ENCODE data around the gene ZC3H4.
"Not testable (repeated sequence)": the region's sequence is repeated elsewhere in the genome, so short reads cannot be mapped to it uniquely, and the experiment has no call there.

ZC3H4 gene

DNA sequence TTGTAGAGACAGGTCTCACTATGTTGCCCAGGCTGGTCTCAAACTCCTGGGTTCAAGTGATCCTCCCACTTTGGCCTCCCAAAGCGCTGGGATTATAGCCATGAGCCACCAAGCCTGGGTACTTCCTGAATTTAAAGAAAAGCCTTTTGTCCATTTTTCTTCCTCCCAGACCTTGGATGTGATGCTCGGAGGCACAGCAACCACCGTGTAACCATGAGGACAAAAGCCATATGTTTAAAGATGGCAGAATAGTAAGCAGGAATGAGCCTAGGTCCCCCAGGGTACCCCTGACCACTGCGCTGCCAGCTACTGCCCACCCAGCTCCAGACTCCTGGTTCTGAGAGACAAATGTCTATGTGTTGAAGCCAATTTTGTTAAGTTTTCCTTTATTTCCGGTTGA lies 31.1 kb downstream of the ZC3H4 start:
- TF ChIP-seq, protein P1, sequence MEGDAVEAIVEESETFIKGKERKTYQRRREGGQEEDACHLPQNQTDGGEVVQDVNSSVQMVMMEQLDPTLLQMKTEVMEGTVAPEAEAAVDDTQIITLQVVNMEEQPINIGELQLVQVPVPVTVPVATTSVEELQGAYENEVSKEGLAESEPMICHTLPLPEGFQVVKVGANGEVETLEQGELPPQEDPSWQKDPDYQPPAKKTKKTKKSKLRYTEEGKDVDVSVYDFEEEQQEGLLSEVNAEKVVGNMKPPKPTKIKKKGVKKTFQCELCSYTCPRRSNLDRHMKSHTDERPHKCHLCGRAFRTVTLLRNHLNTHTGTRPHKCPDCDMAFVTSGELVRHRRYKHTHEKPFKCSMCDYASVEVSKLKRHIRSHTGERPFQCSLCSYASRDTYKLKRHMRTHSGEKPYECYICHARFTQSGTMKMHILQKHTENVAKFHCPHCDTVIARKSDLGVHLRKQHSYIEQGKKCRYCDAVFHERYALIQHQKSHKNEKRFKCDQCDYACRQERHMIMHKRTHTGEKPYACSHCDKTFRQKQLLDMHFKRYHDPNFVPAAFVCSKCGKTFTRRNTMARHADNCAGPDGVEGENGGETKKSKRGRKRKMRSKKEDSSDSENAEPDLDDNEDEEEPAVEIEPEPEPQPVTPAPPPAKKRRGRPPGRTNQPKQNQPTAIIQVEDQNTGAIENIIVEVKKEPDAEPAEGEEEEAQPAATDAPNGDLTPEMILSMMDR (conservative IDR thresholded peaks at IDR 0.05; ENCODE audit: low read depth, low read length), result no peak
- no peak overlapping the region for H3K4me3 ChIP-seq (ENCODE audit: low read length)
- no peak for DNase-seq (ENCODE audit: low read depth)

- DNase-seq (ENCODE audit: low read depth), result no peak
- TF ChIP-seq, protein P1 (conservative IDR thresholded peaks at IDR 0.05; ENCODE audit: low read depth, low read length), result no peak
- H3K4me3 ChIP-seq (ENCODE audit: low read length), result no peak overlapping the region
Observed at GRCh38 chr19:47081095-47081494, 32.5 kb downstream of the ZC3H4 start.

DNA sequence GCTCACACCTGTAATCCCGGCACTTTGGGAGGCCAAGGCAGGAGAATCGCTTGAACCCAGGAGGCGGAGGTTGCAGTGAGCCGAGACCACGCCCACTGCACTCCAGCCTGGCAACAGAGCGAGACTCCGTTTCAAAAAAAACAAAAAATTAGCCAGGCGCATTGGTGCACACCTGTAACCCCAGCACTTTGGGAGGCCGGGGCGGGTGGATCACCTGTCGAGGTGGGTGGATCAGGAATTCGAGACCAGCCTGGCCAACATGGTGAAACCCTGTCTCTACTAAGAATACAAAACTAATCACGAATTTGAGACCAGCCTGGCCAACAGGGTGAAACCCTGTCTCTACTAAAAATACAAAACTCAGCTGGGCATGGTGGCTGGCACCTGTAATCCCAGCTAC lies 35.2 kb downstream of the ZC3H4 start:
- not testable (repeated sequence) for H3K4me3 ChIP-seq (ENCODE audit: low read length); DNase-seq (ENCODE audit: low read depth)

GRCh38 chr19:47075941-47076340 lies 37.6 kb downstream of the ZC3H4 start:
- H3K4me3 ChIP-seq (ENCODE audit: low read length), result no peak overlapping the region
- TF ChIP-seq, protein P1 (conservative IDR thresholded peaks at IDR 0.05; ENCODE audit: low read depth, low read length), result no peak
- no peak for DNase-seq (ENCODE audit: low read depth)

- DNase-seq (ENCODE audit: low read depth), result no peak
- no peak overlapping the region for H3K4me3 ChIP-seq (ENCODE audit: low read length)
- TF ChIP-seq, protein P1 (conservative IDR thresholded peaks at IDR 0.05; ENCODE audit: low read depth, low read length), result no peak
Observed at GRCh38 chr19:47075179-47075810, 38.3 kb downstream of the ZC3H4 start.

- no peak for DNase-seq (ENCODE audit: low read depth)
- TF ChIP-seq, protein P1 (conservative IDR thresholded peaks at IDR 0.05; ENCODE audit: low read depth, low read length), result no peak
- H3K4me3 ChIP-seq (ENCODE audit: low read length), result no peak overlapping the region
Observed at GRCh38 chr19:47074621-47075020, 39.0 kb downstream of the ZC3H4 start.

GRCh38 chr19:47073574-47073973 lies 40.0 kb downstream of the ZC3H4 start:
- no peak overlapping the region for H3K4me3 ChIP-seq (ENCODE audit: low read length)

More at GRCh38 chr19:47073574-47073973, 40.0 kb downstream of the ZC3H4 start:
- DNase-seq (ENCODE audit: low read depth), result no peak
- TF ChIP-seq, protein P1 (conservative IDR thresholded peaks at IDR 0.05; ENCODE audit: low read depth, low read length), result no peak
